Measurements from ENCODE around the gene GRAMD2A.

DNA sequence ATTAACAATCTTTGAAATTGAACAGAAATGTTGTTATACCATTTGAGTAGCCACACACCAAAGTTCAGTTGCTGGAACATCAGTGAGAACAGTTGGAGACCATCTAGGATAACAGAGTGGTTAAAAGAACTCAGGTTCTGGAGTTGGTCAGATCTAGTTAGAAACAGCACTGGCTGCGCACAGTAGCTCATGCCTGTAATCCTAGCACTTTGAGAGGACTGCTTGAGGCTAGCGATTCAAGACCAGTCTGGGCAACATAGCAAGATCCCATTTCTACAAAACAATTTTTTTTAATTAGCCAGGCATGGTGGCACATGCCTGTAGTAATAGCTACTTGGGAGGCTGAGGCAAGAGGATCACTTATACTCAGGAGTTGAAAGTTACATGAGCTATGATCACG is 41.0 kb upstream of the GRAMD2A start:
- no peak for TF ChIP-seq YY1 (IDR thresholded peaks at IDR 0.05; ENCODE audit: insufficient read depth, insufficient read length)
- TF ChIP-seq ZNF274 (IDR thresholded peaks at IDR 0.05; ENCODE audit: low read depth, low read length) = no peak
- TF ChIP-seq SUZ12 (IDR thresholded peaks at IDR 0.05; ENCODE audit: extremely low read depth, insufficient read depth, insufficient read length) = no peak

All from NT2/D1 (cell line).